GM21737 (cell line): Measurements from ENCODE around the gene NDUFS5.
"Not testable (repeated sequence)": the region's sequence is repeated elsewhere in the genome, so short reads cannot be mapped to it uniquely, and the experiment has no call there.

Experiments
- ATAC-seq: cut with Tn5 transposase; IDR thresholded peaks from one replicate; pipeline ENCODE4 v1.9.1; 2021; ENCODE audit warnings: mild to moderate bottlenecking, moderate library complexity; ENCODE audit not compliant: unreplicated experiment

Gene NDUFS5

GRCh38 chr1:39061951-39062350 lies 35.8 kb downstream of the NDUFS5 start:
- ATAC-seq, result no peak

- no peak for ATAC-seq
Observed at GRCh38 chr1:39063191-39063590, 37.0 kb downstream of the NDUFS5 start.

GRCh38 chr1:39063775-39064174 lies 37.6 kb downstream of the NDUFS5 start:
- no peak for ATAC-seq

GRCh38 chr1:39065542-39065941 lies 39.4 kb downstream of the NDUFS5 start:
- ATAC-seq, result no peak

- ATAC-seq, result not testable (repeated sequence)
Observed at GRCh38 chr1:39068227-39068626, 42.1 kb downstream of the NDUFS5 start.

GRCh38 chr1:39071557-39071956 lies 45.4 kb downstream of the NDUFS5 start:
- ATAC-seq, result not testable (repeated sequence)

- no peak for ATAC-seq
Observed at GRCh38 chr1:39076127-39076798, 50.1 kb downstream of the NDUFS5 start.

- ATAC-seq, result no peak
Observed at GRCh38 chr1:39076799-39077148, 50.6 kb downstream of the NDUFS5 start.

GRCh38 chr1:39080269-39080826 lies 54.2 kb downstream of the NDUFS5 start:
- ATAC-seq, result no peak

GRCh38 chr1:39080831-39081270 lies 54.7 kb downstream of the NDUFS5 start:
- no peak for ATAC-seq

- ATAC-seq, result no peak
Observed at GRCh38 chr1:39081271-39082009, 55.3 kb downstream of the NDUFS5 start.

- no peak for ATAC-seq
Observed at GRCh38 chr1:39082010-39082799, 56.1 kb downstream of the NDUFS5 start.

- no peak for ATAC-seq
Observed at GRCh38 chr1:39082811-39083576, 56.8 kb downstream of the NDUFS5 start.

- no peak for ATAC-seq
Observed at GRCh38 chr1:39084191-39084590, 58.0 kb downstream of the NDUFS5 start.
